Mucosa of descending colon (tissue), 3 donors: ENCODE measurements around the gene TYR. TPM values are rescaled to one million over a fixed set of nuclear protein-coding genes. Genes with fewer than 3 reads are reported as not detected.

Experiments
- ATAC-seq: fragments of 200-7000 bp; cut with Tn5 transposase; one replicate; pipeline ENCODE4 v1.9.1; 2020; ENCODE audit warnings: mild to moderate bottlenecking, moderate library complexity
- DNase-seq, 3 donors: peaks; one replicate each; pipeline ENCODE4 v3.0.0-alpha.2; 2020
- H3K36me3 ChIP-seq: fragments of 200-600 bp; one replicate; pipeline ENCODE4 v1.8.0; 2021; ENCODE audit warnings: low read depth, mild to moderate bottlenecking
- H3K4me1 ChIP-seq: fragments of 200-600 bp; one replicate; pipeline ENCODE4 v1.8.0; 2021; ENCODE audit warnings: low read depth, mild to moderate bottlenecking
- H3K4me3 ChIP-seq: fragments of 200-600 bp; one replicate; pipeline ENCODE4 v1.8.0; 2021; ENCODE audit warnings: mild to moderate bottlenecking
- H3K9me3 ChIP-seq: fragments of 200-600 bp; one replicate; pipeline ENCODE4 v1.8.0; 2021; ENCODE audit warnings: mild to moderate bottlenecking
- CTCF ChIP-seq: fragments of 200-600 bp; IDR thresholded peaks from one replicate; pipeline ENCODE4 v1.8.0; 2022; ENCODE audit warnings: antibody characterized with exemption, mild to moderate bottlenecking
- intact Hi-C, 2 donors: fragments of 100-400 bp; cut with DNase I in 1 of 2; cut with micrococcal nuclease in 1 of 2; formaldehyde crosslinking; loops; one replicate each; pipeline versions ENCODE4 v1.11.0 to v1.11.1; 2022; cut with DNase I, micrococcal nuclease
- long read RNA-seq, 2 donors: library from polyadenylated mRNA; unstranded; transcript quantifications; one replicate each; pipeline ENCODE4 v2.0.0, GENCODE V29; 2019 to 2021
- total RNA-seq, 3 donors: library from RNA; stranded (reverse); fragmentation: NEBNext Ultra II Directional in 2 of 3; extraction: Animal tissue kit (Norgen Biotek cat#: 25700) in 2 of 3; gene quantifications; one replicate each; pipeline versions ENCODE4 v1.2.1 to v1.2.4, GENCODE V29; 2021 to 2023
- donor health status: DM: no; HTN: no; CAD: no; lungs with moderate emphysema.
- donor health status: DM: no; HTN: no; CAD: no.
- donor health status: DM: no; HTN: yes; CAD: no.

TYR gene
- total RNA-seq = not detected
- long read RNA-seq, donor 1 = 0 reads
- long read RNA-seq, donor 2 = 0 reads

DNA sequence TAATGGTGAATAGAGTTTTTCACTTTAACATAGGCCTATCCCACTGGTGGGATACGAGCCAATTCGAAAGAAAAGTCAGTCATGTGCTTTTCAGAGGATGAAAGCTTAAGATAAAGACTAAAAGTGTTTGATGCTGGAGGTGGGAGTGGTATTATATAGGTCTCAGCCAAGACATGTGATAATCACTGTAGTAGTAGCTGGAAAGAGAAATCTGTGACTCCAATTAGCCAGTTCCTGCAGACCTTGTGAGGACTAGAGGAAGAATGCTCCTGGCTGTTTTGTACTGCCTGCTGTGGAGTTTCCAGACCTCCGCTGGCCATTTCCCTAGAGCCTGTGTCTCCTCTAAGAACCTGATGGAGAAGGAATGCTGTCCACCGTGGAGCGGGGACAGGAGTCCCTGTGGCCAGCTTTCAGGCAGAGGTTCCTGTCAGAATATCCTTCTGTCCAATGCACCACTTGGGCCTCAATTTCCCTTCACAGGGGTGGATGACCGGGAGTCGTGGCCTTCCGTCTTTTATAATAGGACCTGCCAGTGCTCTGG lies at the start of gene TYR:
Gene TYR (plus strand): TSS at position 185 of the 541 bp plus-strand sequence. CDS start 79 bp downstream, at position 264.
- H3K4me3 ChIP-seq = no peak within 1 kb of the TSS
- DNase-seq (no peak), ATAC-seq (no peak)
- no peaks in the 10 kb centered on the region for H3K4me1 ChIP-seq
- intact Hi-C loops = no loop called here
- no peak for TF ChIP-seq CTCF
- H3K9me3 ChIP-seq = no peaks in the 10 kb centered on the region
- H3K36me3 ChIP-seq = no peaks in the 10 kb centered on the region

GRCh38 chr11:89136606-89137005 lies 41.1 kb upstream of the TYR start:
- no peaks in the 10 kb centered on the region for H3K36me3 ChIP-seq
- H3K4me1 ChIP-seq = no peaks in the 10 kb centered on the region
- intact Hi-C loops = no loop called here
- DNase-seq = no peak
- no peak for ATAC-seq
- TF ChIP-seq CTCF = no peak
- no peak overlapping the region for H3K4me3 ChIP-seq
- no peaks in the 10 kb centered on the region for H3K9me3 ChIP-seq

- Histone ChIP-seq H3K4me1 (no peaks in the 10 kb centered on the region), H3K4me3 (no peak overlapping the region), H3K9me3 (no peaks in the 10 kb centered on the region), H3K36me3 (no peaks in the 10 kb centered on the region)
- DNase-seq = no peak
- peak; percentile 69 for ATAC-seq
- no peak for TF ChIP-seq CTCF
- intact Hi-C loops = no loop called here
Measured at GRCh38 chr11:89147229-89147628, 30.4 kb upstream of the TYR start.

- H3K36me3 ChIP-seq = no peaks in the 10 kb centered on the region
- intact Hi-C loops = no loop called here
- no peak for TF ChIP-seq CTCF
- ATAC-seq (no peak), DNase-seq (no peak)
- H3K4me1 ChIP-seq = no peaks in the 10 kb centered on the region
- H3K4me3 ChIP-seq = no peak overlapping the region
- H3K9me3 ChIP-seq = no peaks in the 10 kb centered on the region
Measured at GRCh38 chr11:89159974-89160373, 17.7 kb upstream of the TYR start.

- Histone ChIP-seq H3K4me1 (no peaks in the 10 kb centered on the region), H3K9me3 (no peaks in the 10 kb centered on the region), H3K36me3 (no peaks in the 10 kb centered on the region), H3K4me3 (no peak overlapping the region)
- DNase-seq (no peak), ATAC-seq (no peak)
- intact Hi-C loops = no loop called here
- no peak for TF ChIP-seq CTCF
Measured at GRCh38 chr11:89161949-89162348, 15.7 kb upstream of the TYR start.

DNA sequence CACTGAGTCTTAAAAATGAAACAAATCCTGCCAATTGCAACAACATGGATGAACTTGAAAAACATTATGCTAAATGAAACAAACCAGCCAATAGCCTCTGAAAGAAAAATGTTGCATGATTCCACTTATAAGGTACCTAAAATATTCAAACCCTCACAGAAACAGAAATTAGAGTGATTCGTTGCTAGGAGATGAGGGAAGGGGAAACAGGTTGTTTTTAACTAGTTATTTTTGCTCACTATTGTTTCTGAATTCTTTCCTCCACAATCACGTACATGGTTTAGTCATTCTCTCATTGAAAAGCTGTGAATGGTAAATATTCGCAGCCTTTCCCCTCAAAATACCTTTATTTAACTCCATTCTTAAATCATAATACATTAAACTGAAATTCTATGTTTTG lies 14.0 kb upstream of the TYR start:
- Histone ChIP-seq H3K9me3 (no peaks in the 10 kb centered on the region), H3K4me3 (no peak overlapping the region), H3K4me1 (no peaks in the 10 kb centered on the region), H3K36me3 (no peaks in the 10 kb centered on the region)
- intact Hi-C loops = no loop called here
- TF ChIP-seq CTCF = no peak
- ATAC-seq (no peak), DNase-seq (no peak)
